ENCODE results near the gene ARID3B. TPM values are rescaled to one million over a fixed set of nuclear protein-coding genes. Genes with fewer than 3 reads are reported as not detected.

ARID3B gene
- total RNA-seq, 4 donors from 2014 or later, result 3.6 to 6.8 (median 6.7) TPM

- no peak for TF ChIP-seq POLR2A (IDR thresholded peaks at IDR 0.05; ENCODE audit: low read depth)
- Histone ChIP-seq H3K4me1 (peaks cover 27 to 61% (median 51%) of the 10 kb centered on the region in 4 donors), H3K9me3 (no peaks in the 10 kb centered on the region), H3K27ac (replicated peaks in 1 of 4) (peak overlapping the region; percentile 81 to 85 (median 83)), H3K36me3 (no peaks in the 10 kb centered on the region), H3K27me3 (no peaks in the 10 kb centered on the region), H3K4me3 (peak overlapping the region; percentile 93 to 99 (median 98))
- DNase-seq (ENCODE audit: extremely low spot score), result no peak
- intact Hi-C loops (cut with DNase I), result loop anchor here (5.0 to 10.0 kb wide), 3 partner anchors 80 to 412 kb away; partner anchors contain the start of genes EDC3, RPP25 and UBL7
- 67% methylated on average over 8 of the region's 8 CpGs for WGBS
Observed at GRCh38 chr15:74542166-74543042, 1.4 kb downstream of the ARID3B start.

GRCh38 chr15:74543043-74543422 lies 2.0 kb downstream of the ARID3B start:
- Histone ChIP-seq H3K27me3 (no peaks in the 10 kb centered on the region), H3K27ac (replicated peaks in 1 of 4) (no peak overlapping the region), H3K36me3 (no peaks in the 10 kb centered on the region), H3K4me3 (no peak overlapping the region), H3K9me3 (no peaks in the 10 kb centered on the region), H3K4me1 (peaks cover 27 to 65% (median 55%) of the 10 kb centered on the region in 4 donors)
- no peak for TF ChIP-seq POLR2AphosphoS5 (IDR thresholded peaks at IDR 0.05)
- TF ChIP-seq, protein P1, sequence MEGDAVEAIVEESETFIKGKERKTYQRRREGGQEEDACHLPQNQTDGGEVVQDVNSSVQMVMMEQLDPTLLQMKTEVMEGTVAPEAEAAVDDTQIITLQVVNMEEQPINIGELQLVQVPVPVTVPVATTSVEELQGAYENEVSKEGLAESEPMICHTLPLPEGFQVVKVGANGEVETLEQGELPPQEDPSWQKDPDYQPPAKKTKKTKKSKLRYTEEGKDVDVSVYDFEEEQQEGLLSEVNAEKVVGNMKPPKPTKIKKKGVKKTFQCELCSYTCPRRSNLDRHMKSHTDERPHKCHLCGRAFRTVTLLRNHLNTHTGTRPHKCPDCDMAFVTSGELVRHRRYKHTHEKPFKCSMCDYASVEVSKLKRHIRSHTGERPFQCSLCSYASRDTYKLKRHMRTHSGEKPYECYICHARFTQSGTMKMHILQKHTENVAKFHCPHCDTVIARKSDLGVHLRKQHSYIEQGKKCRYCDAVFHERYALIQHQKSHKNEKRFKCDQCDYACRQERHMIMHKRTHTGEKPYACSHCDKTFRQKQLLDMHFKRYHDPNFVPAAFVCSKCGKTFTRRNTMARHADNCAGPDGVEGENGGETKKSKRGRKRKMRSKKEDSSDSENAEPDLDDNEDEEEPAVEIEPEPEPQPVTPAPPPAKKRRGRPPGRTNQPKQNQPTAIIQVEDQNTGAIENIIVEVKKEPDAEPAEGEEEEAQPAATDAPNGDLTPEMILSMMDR (IDR thresholded peaks at IDR 0.05), result no peak
- no peak for TF ChIP-seq EP300 (IDR thresholded peaks at IDR 0.05)
- no peak for TF ChIP-seq POLR2A (IDR thresholded peaks at IDR 0.05; ENCODE audit: low read depth)
- 80% methylated on average over 3 of the region's 3 CpGs for WGBS
- intact Hi-C loops (cut with DNase I), result loop anchor here (5.0 to 10.0 kb wide), 3 partner anchors 81 to 412 kb away; partner anchors contain the start of genes EDC3, RPP25 and UBL7
- no peak for DNase-seq (ENCODE audit: extremely low spot score)

DNA sequence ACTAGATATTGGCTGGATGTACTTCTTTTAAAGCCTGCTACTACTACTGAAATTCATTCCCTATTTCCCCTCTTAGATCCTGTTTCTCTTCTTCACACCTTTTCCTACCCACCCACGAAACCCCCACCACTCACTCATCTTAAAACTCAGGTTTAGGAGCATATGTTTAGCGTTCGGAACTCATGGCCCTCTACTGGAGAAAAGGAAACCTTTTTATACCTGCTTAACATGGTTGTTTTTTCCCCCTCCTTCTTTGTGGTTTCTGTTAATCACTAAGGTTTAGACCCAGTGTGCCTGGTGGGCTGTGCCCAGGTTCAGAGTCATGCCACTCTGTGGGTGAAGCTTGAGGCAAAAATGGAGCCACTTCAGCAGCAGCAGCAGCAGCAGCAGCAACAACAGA lies 2.6 kb downstream of the ARID3B start:
- H3K4me1 ChIP-seq, result peaks cover 27 to 70% (median 58%) of the 10 kb centered on the region in 4 donors
- H3K27ac ChIP-seq (replicated peaks in 1 of 4), result no peak overlapping the region
- intact Hi-C loops (cut with DNase I), result loop anchor here (5.0 to 10.0 kb wide), 3 partner anchors 81 to 411 kb away; partner anchors contain the start of genes EDC3, RPP25 and UBL7
- DNase-seq (ENCODE audit: extremely low spot score), result no peak
- no peaks in the 10 kb centered on the region for H3K27me3 ChIP-seq
- H3K9me3 ChIP-seq, result no peaks in the 10 kb centered on the region
- H3K4me3 ChIP-seq, result no peak overlapping the region
- 76% methylated on average over 3 of the region's 3 CpGs for WGBS
- H3K36me3 ChIP-seq, result no peaks in the 10 kb centered on the region
- TF ChIP-seq POLR2A (IDR thresholded peaks at IDR 0.05; ENCODE audit: low read depth) (no peak), EP300 (IDR thresholded peaks at IDR 0.05) (no peak), POLR2AphosphoS5 (IDR thresholded peaks at IDR 0.05) (no peak)
- TF ChIP-seq, protein P1 (IDR thresholded peaks at IDR 0.05), result no peak

GRCh38 chr15:74545086-74545485 lies 4.1 kb downstream of the ARID3B start:
- DNase-seq (ENCODE audit: extremely low spot score), result no peak
- intact Hi-C loops (cut with DNase I), result loop anchor here (10.0 kb wide), 2 partner anchors 150 to 410 kb away; partner anchors contain the start of genes EDC3 and RPP25
- no peaks in the 10 kb centered on the region for H3K9me3 ChIP-seq
- no peaks in the 10 kb centered on the region for H3K27me3 ChIP-seq
- no peak for TF ChIP-seq EP300 (IDR thresholded peaks at IDR 0.05)
- TF ChIP-seq, protein P1 (IDR thresholded peaks at IDR 0.05), result no peak
- TF ChIP-seq POLR2AphosphoS5 (IDR thresholded peaks at IDR 0.05), result no peak
- no peak for TF ChIP-seq POLR2A (IDR thresholded peaks at IDR 0.05; ENCODE audit: low read depth)
- no peak overlapping the region for H3K4me3 ChIP-seq
- H3K4me1 ChIP-seq, result peaks cover 19 to 59% (median 52%) of the 10 kb centered on the region in 4 donors
- no peak overlapping the region for H3K27ac ChIP-seq (replicated peaks in 1 of 4)
- H3K36me3 ChIP-seq, result peaks cover 0 to 3% (median under 1%) of the 10 kb centered on the region in 4 donors
